GM12878 (cell line): ENCODE data around the gene OR2AJ1. TPM values are rescaled to one million over a fixed set of nuclear protein-coding genes. Genes with fewer than 3 reads are reported as not detected.

Experiments
- ATAC-seq: fragments of 200-7000 bp; cut with Tn5 transposase; 3 replicates; pipeline ENCODE4 v1.9.1; 2020; ENCODE audit warnings: mild to moderate bottlenecking, moderate library complexity
- BruUV-seq: library from RNA; stranded (reverse); fragments of 400-500 nt; replicated peaks from 2 replicates; lab custom pipeline; 2021; lab: Mats Ljungman, UMichigan
- CTCF ChIA-PET: fragments of 300-600 bp; sonication (Branson Sonifier 250); formaldehyde crosslinking; extraction: SDS; loops from one replicate; lab custom pipeline; 2021; ENCODE audit warnings: inconsistent platforms; lab: Yijun Ruan, JAX
- POLR2A ChIA-PET: fragments of 350-600 bp; formaldehyde crosslinking; extraction: SDS; loops from one replicate; lab custom pipeline; 2021; ENCODE audit warnings: inconsistent platforms; lab: Charles Lee
- RAD21 ChIA-PET: fragments of 300-600 bp; sonication (Branson Sonifier 250); formaldehyde crosslinking; loops from one replicate; lab custom pipeline; 2023; ENCODE audit warnings: antibody characterized with exemption; ENCODE audit not compliant: unreplicated experiment; lab: Charles Lee
- SMC1A ChIA-PET: fragments of 300-600 bp; sonication (Branson Sonifier 250); formaldehyde crosslinking; loops from one replicate; lab custom pipeline; 2023; ENCODE audit not compliant: unreplicated experiment, uncharacterized antibody; lab: Charles Lee
- DNase-seq: peaks from one replicate; pipeline ENCODE4 v3.0.0-alpha.2; 2011; ENCODE audit warnings: low read depth, low spot score
- FAIRE-seq: peaks from 3 replicates; lab custom pipeline; 2011; peaks lifted over from hg19 to GRCh38; lab: Jason Lieb, UNC
- H2AFZ ChIP-seq: 2 replicates; pipeline ENCODE4 v1.6.0; 2011; ENCODE audit warnings: low read depth, low read length, control low read depth; ENCODE audit not compliant: control insufficient read depth
- H3K27ac ChIP-seq: 2 replicates; pipeline ENCODE4 v1.5.1; 2011; ENCODE audit warnings: control low read depth; ENCODE audit not compliant: control insufficient read depth, insufficient read depth
- H3K27me3 ChIP-seq, 2 experiments: replicated peaks in 1 of 2; 2 replicates each; pipeline versions ENCODE4 v1.6.0 to v1.6.1; 2011; ENCODE audit warnings: low read length in 1 of 2; ENCODE audit not compliant: control insufficient read depth in 2 of 2, insufficient read depth in 2 of 2
- H3K36me3 ChIP-seq, 2 experiments: 2 replicates each; pipeline ENCODE4 v1.5.1; 2011; ENCODE audit warnings: low read length in 1 of 2; ENCODE audit not compliant: control insufficient read depth in 2 of 2, insufficient read depth in 2 of 2
- H3K4me1 ChIP-seq: 2 replicates; pipeline ENCODE4 v1.6.1; 2011; ENCODE audit warnings: mild to moderate bottlenecking, low read length, moderate library complexity, mixed read lengths; ENCODE audit not compliant: control insufficient read depth, insufficient read depth
- H3K4me2 ChIP-seq: 2 replicates; pipeline ENCODE4 v1.6.0; 2011; ENCODE audit warnings: control low read depth; ENCODE audit not compliant: control insufficient read depth, insufficient read depth
- H3K4me3 ChIP-seq: fragments of 200-600 bp; sonication (generic); 2 replicates; pipeline ENCODE4 v1.5.1; 2016
- H3K79me2 ChIP-seq: 2 replicates; pipeline ENCODE4 v1.6.0; 2011; ENCODE audit warnings: low read length; ENCODE audit not compliant: control insufficient read depth, insufficient read depth
- H3K9ac ChIP-seq: 2 replicates; pipeline ENCODE4 v1.8.0; 2011; ENCODE audit warnings: low read length, control low read depth, mixed read lengths; ENCODE audit not compliant: control insufficient read depth, insufficient read depth
- H3K9me3 ChIP-seq: replicated peaks from 3 replicates; pipeline ENCODE4 v1.5.1; 2011; ENCODE audit warnings: mild to moderate bottlenecking, low read length; ENCODE audit not compliant: control insufficient read depth, insufficient read depth
- H4K20me1 ChIP-seq: 2 replicates; pipeline ENCODE4 v1.6.0; 2011; ENCODE audit not compliant: control insufficient read depth, insufficient read depth
- ASH2L ChIP-seq: fragments of 300-600, 200-600 bp; sonication (generic); IDR thresholded peaks from 2 replicates; pipeline ENCODE4 v1.6.1; 2017; ENCODE audit warnings: low read depth, mild to moderate bottlenecking, borderline replicate concordance
- BMI1 ChIP-seq: fragments of 450-650 bp; IDR thresholded peaks from 2 replicates; pipeline ENCODE4 v1.6.1; 2016; ENCODE audit warnings: mild to moderate bottlenecking, moderate library complexity, borderline replicate concordance
- CREB1 ChIP-seq: IDR thresholded peaks from 2 replicates; pipeline ENCODE4 v1.6.1; 2012; ENCODE audit warnings: low read depth, mild to moderate bottlenecking, inconsistent platforms
- ETV6 ChIP-seq, 2 experiments: fragments of 450-650 bp in 1 of 2; IDR thresholded peaks in 1 of 2; conservative IDR thresholded peaks in 1 of 2; 2 replicates each; pipeline ENCODE4 v1.6.1; 2014; ENCODE audit warnings: antibody characterized with exemption in 1 of 2, borderline replicate concordance in 1 of 2, low read depth in 1 of 2, mild to moderate bottlenecking in 1 of 2, moderate library complexity in 1 of 2
- HCFC1 ChIP-seq: fragments of 150-350 bp; IDR thresholded peaks from 2 replicates; pipeline ENCODE4 v1.6.1; 2014; ENCODE audit warnings: low read length
- IKZF1 ChIP-seq: fragments of 450-650 bp; conservative IDR thresholded peaks from 2 replicates; pipeline ENCODE4 v1.6.1; 2017; ENCODE audit warnings: antibody characterized with exemption, mild to moderate bottlenecking
- JUND ChIP-seq: IDR thresholded peaks from 2 replicates; pipeline ENCODE4 v1.6.1; 2012; ENCODE audit warnings: low read depth, mild to moderate bottlenecking, low read length, improper control_type of control experiment, moderate library complexity
- NFYA ChIP-seq: IDR thresholded peaks from 2 replicates; pipeline ENCODE4 v1.6.1; 2011; ENCODE audit warnings: low read depth, mild to moderate bottlenecking, low read length, improper control_type of control experiment, borderline replicate concordance
- RELA ChIP-seq: fragments of 450-650 bp; IDR thresholded peaks from 2 replicates; pipeline ENCODE4 v1.8.0; 2014; ENCODE audit warnings: borderline replicate concordance; ENCODE audit not compliant: partially characterized antibody
- SMAD5 ChIP-seq: IDR thresholded peaks from 2 replicates; pipeline ENCODE4 v1.6.1; 2016; ENCODE audit warnings: antibody characterized with exemption, low read depth
- SUPT20H ChIP-seq: IDR thresholded peaks from 2 replicates; pipeline ENCODE4 v1.6.1; 2011; ENCODE audit warnings: low read depth, mild to moderate bottlenecking, low read length, moderate library complexity, borderline replicate concordance; ENCODE audit not compliant: control insufficient read depth
- whole genome bisulfite sequencing: methylation state at CpG from one replicate; pipeline ENCODE4 v1.1.6; 2016; ENCODE audit warnings: low lambda C conversion rate; ENCODE audit not compliant: insufficient replicate concordance, insufficient coverage; ENCODE audit errors: missing lambda C conversion rate; 5-methylcytosine and 5-hydroxymethylcytosine counted together
- in situ Hi-C: fragments of 300-500 bp; cut with MboI; formaldehyde crosslinking; loops from 9 replicates; pipeline ENCODE4 v1.14.3; 2018; ENCODE audit warnings: mixed read lengths
- intact Hi-C: fragments of 100-400 bp; cut with micrococcal nuclease; formaldehyde crosslinking; loops from one replicate; pipeline ENCODE4 v1.14.2; 2022; ENCODE audit not compliant: unreplicated experiment
- polyA plus RNA-seq, 11 experiments: library from polyadenylated mRNA; depleted of rRNA in 4 of 11; unstranded in 6 of 11; stranded (reverse) in 5 of 11; fragments of >200 nt; fragmentation: Nextera tagmentation in 4 of 11; fragmentation: Illumina TruSeq in 1 of 11; extraction: Ambion mirVana in 4 of 11; extraction: Trizol in 1 of 11; gene quantifications; 1 replicate in 1 of 11; 2 replicates in 10 of 11; pipeline versions ENCODE4 v1.2.1 to v1.2.3, GENCODE V29; 2011 to 2016; ENCODE audit warnings: inconsistent platforms in 2 of 11, missing spikeins in 2 of 11, low read depth in 1 of 11
- total RNA-seq, 4 experiments: library from RNA; depleted of rRNA in 3 of 4; stranded (reverse); fragments of >200 nt in 3 of 4; fragmentation: Illumina TruSeq in 1 of 4; extraction: Trizol in 1 of 4; gene quantifications; 2 replicates each; pipeline versions ENCODE4 v1.2.1 to v1.2.3, GENCODE V29; 2013 to 2021
- TF ChIP-seq, protein P1 (sequence below): fragments of 450-650 bp; IDR thresholded peaks from 2 replicates; pipeline ENCODE4 v1.6.1; 2017; ENCODE audit warnings: mild to moderate bottlenecking, moderate library complexity
- TF ChIP-seq, protein P2 (sequence below): fragments of 450-650 bp; IDR thresholded peaks from 2 replicates; pipeline ENCODE4 v1.6.1; 2018; ENCODE audit warnings: mild to moderate bottlenecking, low read depth, moderate library complexity; ENCODE audit not compliant: partially characterized antibody
- TF ChIP-seq, protein P3 (sequence below): fragments of 450-650 bp; IDR thresholded peaks from 2 replicates; pipeline ENCODE4 v1.6.1; 2016; ENCODE audit warnings: mild to moderate bottlenecking, moderate library complexity, borderline replicate concordance

The OR2AJ1 gene
- total and polyA plus RNA-seq, 10 of the 15 experiments (the other 5 are each of a cell fraction or from before 2014, with no cell fraction given), result not detected

DNA sequence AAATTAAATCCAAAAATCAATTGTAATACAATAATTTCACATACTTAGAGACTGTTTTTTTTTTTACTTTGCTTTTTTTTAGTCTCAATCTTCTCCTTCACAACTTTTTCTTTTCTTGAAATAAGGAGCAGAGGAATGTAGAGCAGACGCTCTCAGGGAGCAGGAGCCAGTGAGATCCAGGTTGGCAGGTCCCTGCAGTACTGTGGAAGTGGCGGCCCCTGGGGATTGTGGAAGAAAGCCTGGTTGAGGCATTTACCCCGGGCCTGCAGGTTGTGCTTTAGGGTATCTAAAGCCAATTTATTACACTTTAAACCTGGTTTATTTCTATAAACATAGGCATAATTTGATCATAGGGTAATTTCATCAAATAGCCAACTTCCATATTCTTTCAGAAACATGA, 748 bp upstream of the OR2AJ1 start:
- Histone ChIP-seq H3K36me3 (no peaks in the 10 kb centered on the region), H3K79me2 (no peaks in the 10 kb centered on the region), H3K9ac (no peak overlapping the region), H3K4me2 (no peak overlapping the region), H3K27me3 (no peaks in the 10 kb centered on the region; a peak in 1 of 4 replicates), H3K9me3 (no peaks in the 10 kb centered on the region), H3K4me3 (no peak overlapping the region), H3K4me1 (no peaks in the 10 kb centered on the region), H3K27ac (no peak overlapping the region), H2AFZ (no peak overlapping the region), H4K20me1 (no peaks in the 10 kb centered on the region)
- FAIRE-seq (no peak), DNase-seq (no peak), ATAC-seq (no peak)
- no TSS peak for BruUV-seq
- ChIA-PET SMC1A (no interaction called here), POLR2A (no interaction called here), RAD21 (no interaction called here), CTCF (no interaction called here)
- 0% methylated on average over 3 of the region's 3 CpGs for whole genome bisulfite sequencing
- in situ Hi-C loops, result no loop called here
- intact Hi-C loops, result no loop called here
- TF ChIP-seq IKZF1 (no peak), RELA (no peak), BMI1 (no peak), ASH2L (no peak), CREB1 (no peak), HCFC1 (no peak), JUND (no peak), NFYA (no peak), ETV6 (conservative IDR thresholded peaks at IDR 0.05 in 1 of 2, IDR thresholded peaks at IDR 0.05 in 1 of 2; ENCODE audit: borderline replicate concordance in 1 of 2, low read depth in 1 of 2) (no peak), SMAD5 (no peak), SUPT20H (no peak)
- TF ChIP-seq, protein P1, sequence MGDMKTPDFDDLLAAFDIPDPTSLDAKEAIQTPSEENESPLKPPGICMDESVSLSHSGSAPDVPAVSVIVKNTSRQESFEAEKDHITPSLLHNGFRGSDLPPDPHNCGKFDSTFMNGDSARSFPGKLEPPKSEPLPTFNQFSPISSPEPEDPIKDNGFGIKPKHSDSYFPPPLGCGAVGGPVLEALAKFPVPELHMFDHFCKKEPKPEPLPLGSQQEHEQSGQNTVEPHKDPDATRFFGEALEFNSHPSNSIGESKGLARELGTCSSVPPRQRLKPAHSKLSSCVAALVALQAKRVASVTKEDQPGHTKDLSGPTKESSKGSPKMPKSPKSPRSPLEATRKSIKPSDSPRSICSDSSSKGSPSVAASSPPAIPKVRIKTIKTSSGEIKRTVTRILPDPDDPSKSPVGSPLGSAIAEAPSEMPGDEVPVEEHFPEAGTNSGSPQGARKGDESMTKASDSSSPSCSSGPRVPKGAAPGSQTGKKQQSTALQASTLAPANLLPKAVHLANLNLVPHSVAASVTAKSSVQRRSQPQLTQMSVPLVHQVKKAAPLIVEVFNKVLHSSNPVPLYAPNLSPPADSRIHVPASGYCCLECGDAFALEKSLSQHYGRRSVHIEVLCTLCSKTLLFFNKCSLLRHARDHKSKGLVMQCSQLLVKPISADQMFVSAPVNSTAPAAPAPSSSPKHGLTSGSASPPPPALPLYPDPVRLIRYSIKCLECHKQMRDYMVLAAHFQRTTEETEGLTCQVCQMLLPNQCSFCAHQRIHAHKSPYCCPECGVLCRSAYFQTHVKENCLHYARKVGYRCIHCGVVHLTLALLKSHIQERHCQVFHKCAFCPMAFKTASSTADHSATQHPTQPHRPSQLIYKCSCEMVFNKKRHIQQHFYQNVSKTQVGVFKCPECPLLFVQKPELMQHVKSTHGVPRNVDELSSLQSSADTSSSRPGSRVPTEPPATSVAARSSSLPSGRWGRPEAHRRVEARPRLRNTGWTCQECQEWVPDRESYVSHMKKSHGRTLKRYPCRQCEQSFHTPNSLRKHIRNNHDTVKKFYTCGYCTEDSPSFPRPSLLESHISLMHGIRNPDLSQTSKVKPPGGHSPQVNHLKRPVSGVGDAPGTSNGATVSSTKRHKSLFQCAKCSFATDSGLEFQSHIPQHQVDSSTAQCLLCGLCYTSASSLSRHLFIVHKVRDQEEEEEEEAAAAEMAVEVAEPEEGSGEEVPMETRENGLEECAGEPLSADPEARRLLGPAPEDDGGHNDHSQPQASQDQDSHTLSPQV, result no peak
- TF ChIP-seq, protein P2, sequence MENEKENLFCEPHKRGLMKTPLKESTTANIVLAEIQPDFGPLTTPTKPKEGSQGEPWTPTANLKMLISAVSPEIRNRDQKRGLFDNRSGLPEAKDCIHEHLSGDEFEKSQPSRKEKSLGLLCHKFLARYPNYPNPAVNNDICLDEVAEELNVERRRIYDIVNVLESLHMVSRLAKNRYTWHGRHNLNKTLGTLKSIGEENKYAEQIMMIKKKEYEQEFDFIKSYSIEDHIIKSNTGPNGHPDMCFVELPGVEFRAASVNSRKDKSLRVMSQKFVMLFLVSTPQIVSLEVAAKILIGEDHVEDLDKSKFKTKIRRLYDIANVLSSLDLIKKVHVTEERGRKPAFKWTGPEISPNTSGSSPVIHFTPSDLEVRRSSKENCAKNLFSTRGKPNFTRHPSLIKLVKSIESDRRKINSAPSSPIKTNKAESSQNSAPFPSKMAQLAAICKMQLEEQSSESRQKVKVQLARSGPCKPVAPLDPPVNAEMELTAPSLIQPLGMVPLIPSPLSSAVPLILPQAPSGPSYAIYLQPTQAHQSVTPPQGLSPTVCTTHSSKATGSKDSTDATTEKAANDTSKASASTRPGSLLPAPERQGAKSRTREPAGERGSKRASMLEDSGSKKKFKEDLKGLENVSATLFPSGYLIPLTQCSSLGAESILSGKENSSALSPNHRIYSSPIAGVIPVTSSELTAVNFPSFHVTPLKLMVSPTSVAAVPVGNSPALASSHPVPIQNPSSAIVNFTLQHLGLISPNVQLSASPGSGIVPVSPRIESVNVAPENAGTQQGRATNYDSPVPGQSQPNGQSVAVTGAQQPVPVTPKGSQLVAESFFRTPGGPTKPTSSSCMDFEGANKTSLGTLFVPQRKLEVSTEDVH, result no peak
- TF ChIP-seq, protein P3, sequence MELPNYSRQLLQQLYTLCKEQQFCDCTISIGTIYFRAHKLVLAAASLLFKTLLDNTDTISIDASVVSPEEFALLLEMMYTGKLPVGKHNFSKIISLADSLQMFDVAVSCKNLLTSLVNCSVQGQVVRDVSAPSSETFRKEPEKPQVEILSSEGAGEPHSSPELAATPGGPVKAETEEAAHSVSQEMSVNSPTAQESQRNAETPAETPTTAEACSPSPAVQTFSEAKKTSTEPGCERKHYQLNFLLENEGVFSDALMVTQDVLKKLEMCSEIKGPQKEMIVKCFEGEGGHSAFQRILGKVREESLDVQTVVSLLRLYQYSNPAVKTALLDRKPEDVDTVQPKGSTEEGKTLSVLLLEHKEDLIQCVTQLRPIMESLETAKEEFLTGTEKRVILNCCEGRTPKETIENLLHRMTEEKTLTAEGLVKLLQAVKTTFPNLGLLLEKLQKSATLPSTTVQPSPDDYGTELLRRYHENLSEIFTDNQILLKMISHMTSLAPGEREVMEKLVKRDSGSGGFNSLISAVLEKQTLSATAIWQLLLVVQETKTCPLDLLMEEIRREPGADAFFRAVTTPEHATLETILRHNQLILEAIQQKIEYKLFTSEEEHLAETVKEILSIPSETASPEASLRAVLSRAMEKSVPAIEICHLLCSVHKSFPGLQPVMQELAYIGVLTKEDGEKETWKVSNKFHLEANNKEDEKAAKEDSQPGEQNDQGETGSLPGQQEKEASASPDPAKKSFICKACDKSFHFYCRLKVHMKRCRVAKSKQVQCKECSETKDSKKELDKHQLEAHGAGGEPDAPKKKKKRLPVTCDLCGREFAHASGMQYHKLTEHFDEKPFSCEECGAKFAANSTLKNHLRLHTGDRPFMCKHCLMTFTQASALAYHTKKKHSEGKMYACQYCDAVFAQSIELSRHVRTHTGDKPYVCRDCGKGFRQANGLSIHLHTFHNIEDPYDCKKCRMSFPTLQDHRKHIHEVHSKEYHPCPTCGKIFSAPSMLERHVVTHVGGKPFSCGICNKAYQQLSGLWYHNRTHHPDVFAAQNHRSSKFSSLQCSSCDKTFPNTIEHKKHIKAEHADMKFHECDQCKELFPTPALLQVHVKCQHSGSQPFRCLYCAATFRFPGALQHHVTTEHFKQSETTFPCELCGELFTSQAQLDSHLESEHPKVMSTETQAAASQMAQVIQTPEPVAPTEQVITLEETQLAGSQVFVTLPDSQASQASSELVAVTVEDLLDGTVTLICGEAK, result no peak
